Melanocyte of skin (primary cell): ENCODE measurements around the gene COMMD3. TPM values are rescaled to one million over a fixed set of nuclear protein-coding genes. Genes with fewer than 3 reads are reported as not detected.

ENCODE experiments used
- small RNA-seq, 2 donors: library from RNA; depleted of rRNA; stranded (forward); fragments of <200 nt; gene quantifications; one replicate each; pipeline ENCODE3, GENCODE V24; 2012
- total RNA-seq, 2 donors: library from RNA; depleted of rRNA; stranded (reverse); fragments of >200 nt; gene quantifications; 2 replicates each; pipeline ENCODE4 v1.2.3, GENCODE V29; 2012

COMMD3 gene
- 10 to 100 TPM; 26.5 to 36.6 TPM for total RNA-seq

DNA sequence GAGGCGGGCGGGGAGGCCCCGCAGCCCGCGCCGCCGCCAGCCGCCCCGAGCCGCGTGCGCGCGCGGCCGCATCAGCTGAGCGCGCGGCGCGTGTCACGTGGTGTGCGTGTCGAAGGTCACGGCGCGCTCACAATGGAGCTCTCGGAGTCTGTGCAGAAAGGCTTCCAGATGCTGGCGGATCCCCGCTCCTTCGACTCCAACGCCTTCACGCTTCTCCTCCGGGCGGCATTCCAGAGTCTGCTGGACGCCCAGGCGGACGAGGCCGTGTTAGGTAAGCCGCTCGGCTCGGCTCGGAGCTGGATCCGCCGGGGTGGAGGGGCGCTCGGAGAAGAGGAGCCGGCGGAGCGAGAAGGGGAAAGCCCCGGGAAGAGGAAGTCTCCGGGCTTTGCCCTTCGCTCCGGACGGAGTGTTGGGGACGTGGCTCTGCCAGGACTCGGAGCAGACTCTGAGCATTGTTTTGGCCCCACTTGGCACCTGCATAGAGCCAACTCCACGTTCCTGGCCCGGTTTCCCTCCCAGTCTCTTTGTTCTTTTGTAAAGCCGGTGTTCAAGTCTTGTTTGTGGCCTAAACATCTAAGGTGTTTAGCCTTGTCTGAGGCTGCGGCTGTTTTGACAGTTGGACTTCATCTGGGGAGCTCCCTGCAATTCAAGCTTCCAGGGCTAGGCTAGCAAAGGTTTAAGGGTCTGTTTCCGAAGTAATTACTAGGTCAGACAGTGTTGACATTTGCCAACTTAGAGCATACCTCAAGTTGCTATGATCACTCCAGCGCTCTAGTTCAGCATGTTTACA, at the start of gene COMMD3:
Gene COMMD3 (plus strand): TSS at position 103 of the 790 bp plus-strand sequence. CDS start 30 bp downstream, at position 133.

DNA sequence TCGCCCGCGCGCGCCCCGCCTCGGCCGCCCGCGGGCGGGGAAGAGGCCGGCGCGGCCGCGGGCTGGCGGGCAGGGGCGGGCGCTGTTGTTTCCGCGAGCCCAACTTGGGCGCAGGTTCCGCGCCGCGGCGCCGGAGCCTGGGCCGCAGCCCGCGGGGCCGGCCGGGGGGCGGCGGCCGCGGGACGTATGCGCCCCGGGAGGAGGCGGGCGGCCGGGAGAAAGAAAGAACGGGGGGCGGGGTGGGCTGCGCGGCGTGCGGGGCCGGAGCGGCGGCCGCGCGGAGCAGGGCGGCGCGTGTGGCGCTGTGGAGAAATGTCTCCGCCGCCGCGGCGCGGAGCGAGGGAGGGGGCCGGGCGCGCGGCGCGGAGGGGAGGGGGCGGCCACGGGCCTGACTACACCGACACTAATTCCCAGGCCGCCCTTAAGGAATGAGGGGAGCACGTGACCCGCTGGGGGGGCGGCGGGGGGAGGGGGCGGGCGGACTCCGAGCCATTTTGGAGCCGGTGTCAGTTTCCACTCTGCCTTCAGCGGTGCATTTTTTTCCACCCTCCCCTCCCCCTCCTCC, 4.5 kb downstream of the COMMD3 start, which contains the start of gene BMI1:
Gene BMI1 (plus strand): TSS at position 509 of the 565 bp plus-strand sequence. CDS start 5,351 bp downstream, outside the sequence.

DNA sequence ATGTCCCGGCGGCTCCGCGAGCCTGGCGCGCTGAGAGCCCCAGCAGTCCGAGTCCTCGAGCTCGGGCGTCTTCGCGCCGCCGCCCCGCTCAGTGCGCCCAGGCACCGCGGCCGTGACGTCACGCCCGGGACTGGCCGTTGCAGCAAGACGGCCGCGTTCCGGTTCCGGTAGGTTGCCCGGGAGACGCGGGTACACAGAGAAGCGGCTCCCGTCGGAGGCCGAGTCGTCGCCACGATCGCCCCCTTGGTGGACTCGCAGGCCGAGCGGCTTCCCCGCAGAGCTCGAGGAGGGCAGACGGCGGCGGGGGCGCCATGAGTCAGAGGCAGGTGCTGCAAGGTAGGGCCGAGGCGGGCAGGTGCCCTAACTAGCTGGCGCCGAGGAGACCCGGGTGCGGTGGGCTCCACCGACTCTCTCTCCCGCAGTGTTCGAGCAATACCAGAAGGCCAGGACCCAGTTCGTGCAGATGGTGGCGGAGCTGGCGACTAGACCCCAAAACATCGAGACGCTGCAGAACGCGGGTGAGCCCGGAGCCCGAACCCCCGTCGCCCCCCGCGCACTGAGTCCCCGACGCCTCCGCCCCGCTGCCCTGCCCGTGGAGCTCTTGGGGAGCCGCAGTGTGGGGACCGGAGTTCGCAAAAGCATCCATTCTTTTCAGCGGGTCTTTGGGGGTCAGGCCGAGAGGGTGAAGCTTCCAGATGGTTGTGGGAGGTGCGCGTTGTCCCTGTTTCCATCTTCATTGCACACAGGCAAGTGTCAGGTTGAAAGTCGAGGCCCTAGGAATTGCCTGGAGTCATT, 29.3 kb downstream of the COMMD3 start, which contains the start of gene SPAG6:
Gene SPAG6 (plus strand): TSS at position 196 of the 795 bp plus-strand sequence. CDS start 116 bp downstream, at position 312.

Small RNAs within 50 kb of the gene (small RNA-seq; reads per million reads assigned to genes)
- gene AL158211.3: 0 to 0.12 reads per million in 2 donors

Other genes starting within 250 kb of the COMMD3 start
- not detected for gene EBLN1, start 98.4 kb upstream of the COMMD3 start, total RNA-seq
- 10 to 100 TPM; 35.0 to 38.5 TPM for gene BMI1, start 4.7 kb downstream of the COMMD3 start, total RNA-seq
- gene SPAG6, start 29.1 kb downstream of the COMMD3 start, total RNA-seq: under 1 TPM in 1 of 2 donors, not detected in 1; under 0.01 TPM